PFSK-1 (cell line): ENCODE results near the gene PROM1.

Experiments
- FOXP2 ChIP-seq: optimal IDR thresholded peaks from 2 replicates; pipeline ENCODE3; 2011; ENCODE audit warnings: borderline replicate concordance, control low read depth, inconsistent platforms; ENCODE audit not compliant: insufficient read depth; ENCODE audit errors: extremely low read length, extremely low read depth
- POLR2AphosphoS5 ChIP-seq: IDR thresholded peaks from 2 replicates; pipeline ENCODE4 v1.6.1; 2012; ENCODE audit warnings: low read depth, mild to moderate bottlenecking, control low read depth, low read length, moderate library complexity
- SIN3A ChIP-seq: IDR thresholded peaks from 2 replicates; pipeline ENCODE4 v1.6.1; 2012; ENCODE audit warnings: mild to moderate bottlenecking, low read length, moderate library complexity, borderline replicate concordance; ENCODE audit not compliant: insufficient read depth
- TAF1 ChIP-seq: IDR thresholded peaks from 2 replicates; pipeline ENCODE4 v1.6.1; 2012; ENCODE audit warnings: low read length, control low read depth, borderline replicate concordance; ENCODE audit not compliant: insufficient read depth
- TF ChIP-seq, protein P1 (sequence below), 2 experiments: IDR thresholded peaks; 2 replicates each; pipeline versions ENCODE4 v1.6.1 to v1.8.0; 2011 to 2012; ENCODE audit warnings: low read depth in 2 of 2, low read length in 2 of 2, control low read depth in 1 of 2, inconsistent platforms in 1 of 2, mild to moderate bottlenecking in 1 of 2, moderate library complexity in 1 of 2; ENCODE audit not compliant: insufficient read depth in 1 of 2

Gene PROM1

GRCh38 chr4:15918484-15919129 lies 165.2 kb downstream of the PROM1 start:
- TF ChIP-seq TAF1 (no peak), POLR2AphosphoS5 (no peak), FOXP2 (no peak), SIN3A (no peak)
- TF ChIP-seq, protein P1, sequence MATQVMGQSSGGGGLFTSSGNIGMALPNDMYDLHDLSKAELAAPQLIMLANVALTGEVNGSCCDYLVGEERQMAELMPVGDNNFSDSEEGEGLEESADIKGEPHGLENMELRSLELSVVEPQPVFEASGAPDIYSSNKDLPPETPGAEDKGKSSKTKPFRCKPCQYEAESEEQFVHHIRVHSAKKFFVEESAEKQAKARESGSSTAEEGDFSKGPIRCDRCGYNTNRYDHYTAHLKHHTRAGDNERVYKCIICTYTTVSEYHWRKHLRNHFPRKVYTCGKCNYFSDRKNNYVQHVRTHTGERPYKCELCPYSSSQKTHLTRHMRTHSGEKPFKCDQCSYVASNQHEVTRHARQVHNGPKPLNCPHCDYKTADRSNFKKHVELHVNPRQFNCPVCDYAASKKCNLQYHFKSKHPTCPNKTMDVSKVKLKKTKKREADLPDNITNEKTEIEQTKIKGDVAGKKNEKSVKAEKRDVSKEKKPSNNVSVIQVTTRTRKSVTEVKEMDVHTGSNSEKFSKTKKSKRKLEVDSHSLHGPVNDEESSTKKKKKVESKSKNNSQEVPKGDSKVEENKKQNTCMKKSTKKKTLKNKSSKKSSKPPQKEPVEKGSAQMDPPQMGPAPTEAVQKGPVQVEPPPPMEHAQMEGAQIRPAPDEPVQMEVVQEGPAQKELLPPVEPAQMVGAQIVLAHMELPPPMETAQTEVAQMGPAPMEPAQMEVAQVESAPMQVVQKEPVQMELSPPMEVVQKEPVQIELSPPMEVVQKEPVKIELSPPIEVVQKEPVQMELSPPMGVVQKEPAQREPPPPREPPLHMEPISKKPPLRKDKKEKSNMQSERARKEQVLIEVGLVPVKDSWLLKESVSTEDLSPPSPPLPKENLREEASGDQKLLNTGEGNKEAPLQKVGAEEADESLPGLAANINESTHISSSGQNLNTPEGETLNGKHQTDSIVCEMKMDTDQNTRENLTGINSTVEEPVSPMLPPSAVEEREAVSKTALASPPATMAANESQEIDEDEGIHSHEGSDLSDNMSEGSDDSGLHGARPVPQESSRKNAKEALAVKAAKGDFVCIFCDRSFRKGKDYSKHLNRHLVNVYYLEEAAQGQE (IDR thresholded peaks at IDR 0.05; ENCODE audit: insufficient read depth in 1 of 2, low read depth in 2 of 2, low read length in 2 of 2): no peak
